SK-N-MC (cell line): Measurements from ENCODE around the gene TLE2.

Experiments used
- EZH2 ChIP-seq: fragments of 200-600 bp; sonication (generic); IDR thresholded peaks from one replicate; pipeline ENCODE4 v1.6.1; 2017; ENCODE audit warnings: antibody characterized with exemption
- FOXP2 ChIP-seq: optimal IDR thresholded peaks from 2 replicates; pipeline ENCODE3; 2011; ENCODE audit warnings: mild to moderate bottlenecking, moderate library complexity; ENCODE audit not compliant: insufficient read depth; ENCODE audit errors: extremely low read length, control extremely low read depth
- POLR2AphosphoS5 ChIP-seq: IDR thresholded peaks from 2 replicates; pipeline ENCODE4 v1.6.1; 2012; ENCODE audit warnings: mild to moderate bottlenecking, low read depth, low read length, borderline replicate concordance

GRCh38 chr19:2982983-2983350, 46.1 kb downstream of the TLE2 start:
- TF ChIP-seq EZH2 (no peak), POLR2AphosphoS5 (peak; percentile 55; the same call in 1 of the 2 replicates), FOXP2 (peak; percentile 56)
